GM23338 (cell line): Measurements from ENCODE around the gene ZCCHC12. TPM values are rescaled to one million over a fixed set of nuclear protein-coding genes. Genes with fewer than 3 reads are reported as not detected.

Experiments
- ATAC-seq: fragments of 200-7000 bp; cut with Tn5 transposase; 3 replicates; pipeline ENCODE4 v1.9.1; 2020
- DNase-seq: peaks from one replicate; pipeline ENCODE4 v3.0.0-alpha.2; 2015; ENCODE audit warnings: low spot score
- H2AFZ ChIP-seq: fragments of 200-600 bp; sonication (generic); 2 replicates; pipeline ENCODE4 v1.8.0; 2016; ENCODE audit warnings: antibody characterized with exemption, mild to moderate bottlenecking, moderate library complexity
- H3F3A ChIP-seq: fragments of 200-600 bp; sonication (generic); replicated peaks from 2 replicates; pipeline ENCODE4 v1.8.0; 2017; ENCODE audit warnings: antibody characterized with exemption, mixed run types, low read depth
- H3K27ac ChIP-seq: fragments of 200-600 bp; sonication (generic); 2 replicates; pipeline ENCODE4 v1.6.1; 2016; ENCODE audit warnings: low read depth
- H3K27me3 ChIP-seq: fragments of 200-600 bp; sonication (generic); 2 replicates; pipeline ENCODE4 v1.8.0; 2016; ENCODE audit warnings: mild to moderate bottlenecking, mixed run types, moderate library complexity; ENCODE audit not compliant: insufficient read depth
- H3K36me3 ChIP-seq: fragments of 200-600 bp; sonication (generic); 2 replicates; pipeline ENCODE4 v1.8.0; 2016; ENCODE audit warnings: mild to moderate bottlenecking; ENCODE audit not compliant: insufficient read depth
- H3K4me1 ChIP-seq: fragments of 200-600 bp; sonication (generic); 2 replicates; pipeline ENCODE4 v1.8.0; 2016; ENCODE audit warnings: mild to moderate bottlenecking, moderate library complexity; ENCODE audit not compliant: insufficient read depth
- H3K4me2 ChIP-seq: fragments of 200-600 bp; sonication (generic); 2 replicates; pipeline ENCODE4 v1.7.1; 2017; ENCODE audit warnings: mixed run types
- H3K4me3 ChIP-seq: fragments of 200-600 bp; sonication (generic); 2 replicates; pipeline ENCODE4 v1.6.1; 2016; ENCODE audit warnings: mixed run types
- H3K79me2 ChIP-seq: fragments of 200-600 bp; sonication (generic); replicated peaks from 2 replicates; pipeline ENCODE4 v1.8.0; 2017; ENCODE audit warnings: mild to moderate bottlenecking; ENCODE audit not compliant: insufficient read depth
- H3K9me2 ChIP-seq: fragments of 200-600 bp; sonication (generic); 2 replicates; pipeline ENCODE4 v1.8.0; 2017; ENCODE audit not compliant: insufficient read depth
- H4K20me1 ChIP-seq: fragments of 200-600 bp; sonication (generic); replicated peaks from 2 replicates; pipeline ENCODE4 v1.8.0; 2017; ENCODE audit warnings: mild to moderate bottlenecking; ENCODE audit not compliant: insufficient read depth
- H3K27ac Mint-ChIP-seq: 2 replicates; pipeline ENCODE4 v1.8.0; 2020; ENCODE audit warnings: inconsistent platforms, mild to moderate bottlenecking, moderate library complexity, mixed read lengths
- H3K27me3 Mint-ChIP-seq: 3 replicates; pipeline ENCODE4 v1.8.0; 2022; ENCODE audit warnings: low read depth, mild to moderate bottlenecking, moderate library complexity, mixed read lengths, inconsistent platforms; ENCODE audit not compliant: insufficient read depth, poor library complexity
- H3K36me3 Mint-ChIP-seq: 3 replicates; pipeline ENCODE4 v1.8.0; 2021; ENCODE audit warnings: low read depth, mild to moderate bottlenecking, inconsistent platforms, moderate library complexity, mixed read lengths
- H3K4me1 Mint-ChIP-seq: 3 replicates; pipeline ENCODE4 v1.8.0; 2020; ENCODE audit warnings: mild to moderate bottlenecking, inconsistent platforms, mixed read lengths
- H3K4me3 Mint-ChIP-seq: 3 replicates; pipeline ENCODE4 v1.8.0; 2021; ENCODE audit warnings: moderate library complexity, mild to moderate bottlenecking, inconsistent platforms, mixed read lengths
- H3K9me3 Mint-ChIP-seq: 3 replicates; pipeline ENCODE4 v1.8.0; 2020; ENCODE audit warnings: moderate library complexity, mild to moderate bottlenecking, inconsistent platforms, mixed read lengths
- CREB1 ChIP-seq: fragments of 250-450 bp; sonication (Bioruptor Pico); IDR thresholded peaks from 2 replicates; pipeline ENCODE4 v1.5.0; 2020; ENCODE audit warnings: low read depth, mild to moderate bottlenecking, moderate library complexity
- CTCF ChIP-seq, 2 experiments: fragments of 200-600 bp in 1 of 2; sonication (generic) in 1 of 2; conservative IDR thresholded peaks; 2 replicates each; pipeline versions ENCODE4 v1.5.1 to v1.6.1; 2016 to 2017; ENCODE audit warnings: antibody characterized with exemption in 2 of 2, low read depth in 2 of 2, mild to moderate bottlenecking in 2 of 2, moderate library complexity in 1 of 2
- ETS1 ChIP-seq: IDR thresholded peaks from 2 replicates; pipeline ENCODE4 v1.6.1; 2016; ENCODE audit warnings: antibody characterized with exemption
- EZH2 ChIP-seq: fragments of 200-600 bp; sonication (generic); IDR thresholded peaks from one replicate; pipeline ENCODE4 v1.8.0; 2017; ENCODE audit warnings: antibody characterized with exemption, mild to moderate bottlenecking, low read depth; ENCODE audit not compliant: unreplicated experiment
- EZH2phosphoT487 ChIP-seq: fragments of 200-600 bp; sonication (generic); IDR thresholded peaks from one replicate; pipeline ENCODE4 v1.8.1; 2018; ENCODE audit warnings: antibody characterized with exemption; ENCODE audit not compliant: unreplicated experiment
- POLR2AphosphoS5 ChIP-seq: IDR thresholded peaks from 2 replicates; pipeline ENCODE4 v1.6.1; 2016; ENCODE audit warnings: antibody characterized with exemption, low read depth
- STAT1 ChIP-seq: IDR thresholded peaks from one replicate; pipeline ENCODE4 v1.6.1; 2016; ENCODE audit warnings: antibody characterized with exemption; ENCODE audit not compliant: unreplicated experiment
- ZNF331 ChIP-seq: fragments of 250-450 bp; sonication (Bioruptor Pico); IDR thresholded peaks from 2 replicates; pipeline ENCODE4 v1.5.0; 2020; ENCODE audit warnings: low read depth, mild to moderate bottlenecking, moderate library complexity
- ZNF462 ChIP-seq: fragments of 250-450 bp; sonication (Bioruptor Pico); IDR thresholded peaks from 2 replicates; pipeline ENCODE4 v1.5.0; 2020; ENCODE audit warnings: mild to moderate bottlenecking, moderate library complexity
- polyA plus RNA-seq: library from polyadenylated mRNA; unstranded; fragments of >200 nt; fragmentation: Nextera tagmentation; extraction: Ambion mirVana; gene quantifications from 2 replicates; pipeline ENCODE4 v1.2.1, GENCODE V29; 2016
- total RNA-seq: library from RNA; depleted of rRNA; stranded (reverse); fragments of >200 nt; shearing (Covaris generic); gene quantifications from 2 replicates; pipeline ENCODE4 v1.2.3, GENCODE V29; 2014

ZCCHC12 gene
- total and polyA plus RNA-seq, 2 experiments from 2014 or later = 0.32 to 0.38 TPM

GRCh38 chrX:118855681-118856310, 32.2 kb downstream of the ZCCHC12 start (continued):
- TF ChIP-seq ZNF462 (CRISPR knock-in tag) (no peak), EZH2phosphoT487 (no peak)

- Mint-ChIP-seq H3K4me1 (no peaks in the 10 kb centered on the region), H3K36me3 (no peaks in the 10 kb centered on the region), H3K9me3 (no peaks in the 10 kb centered on the region), H3K27me3 (peaks cover 2% of the 10 kb centered on the region), H3K4me3 (no peak overlapping the region), H3K27ac (no peak overlapping the region)
- no peaks in the 10 kb centered on the region for H3K4me1 ChIP-seq
- H3K36me3 ChIP-seq = no peaks in the 10 kb centered on the region
- no peak overlapping the region for H3K4me2 ChIP-seq
- no peak overlapping the region for H3K4me3 ChIP-seq
- H3K27ac ChIP-seq = no peak overlapping the region
- H3K9me2 ChIP-seq = no peaks in the 10 kb centered on the region
- H3F3A ChIP-seq = no peaks in the 10 kb centered on the region
- no peak for DNase-seq
- no peaks in the 10 kb centered on the region for H3K27me3 ChIP-seq
- no peak for ATAC-seq
- H3K79me2 ChIP-seq = no peaks in the 10 kb centered on the region
- no peaks in the 10 kb centered on the region for H4K20me1 ChIP-seq
- H2AFZ ChIP-seq = no peak overlapping the region
- TF ChIP-seq ZNF331 = no peak
- no peak for TF ChIP-seq CREB1
- TF ChIP-seq STAT1 = no peak
- no peak for TF ChIP-seq CTCF (conservative IDR thresholded peaks at IDR 0.05; ENCODE audit: low read depth in 2 of 2)
- no peak for TF ChIP-seq POLR2AphosphoS5
- TF ChIP-seq ETS1 = no peak
- TF ChIP-seq EZH2phosphoT487 = no peak
- no peak for TF ChIP-seq EZH2
These were observed 33.4 kb downstream of the ZCCHC12 start for GRCh38 chrX:118857006-118857405.
